Peyer's patch (tissue), 4 donors: ENCODE data around the gene STAT4. TPM values are rescaled to one million over a fixed set of nuclear protein-coding genes. Genes with fewer than 3 reads are reported as not detected.

ENCODE experiments used
- DNase-seq, 3 donors: peaks; one replicate each; pipeline ENCODE4 v3.0.0-alpha.2; 2017 to 2019
- H3K27ac ChIP-seq, 4 donors: fragments of 200-600 bp; sonication (generic); one replicate each; pipeline ENCODE4 v1.5.1; 2016 to 2019
- H3K27me3 ChIP-seq, 2 donors: fragments of 200-600 bp; sonication (generic); one replicate each; pipeline ENCODE4 v1.5.1; 2019
- H3K36me3 ChIP-seq, 3 donors: fragments of 200-600 bp; sonication (generic); one replicate each; pipeline ENCODE4 v1.5.1; 2016 to 2019
- H3K4me1 ChIP-seq, 4 donors: fragments of 200-600 bp; sonication (generic); one replicate each; pipeline ENCODE4 v1.5.1; 2016 to 2019
- H3K4me3 ChIP-seq, 4 donors: fragments of 200-600 bp; sonication (generic); 1 replicate in 3 of 4; 2 replicates in 1 of 4; pipeline ENCODE4 v1.5.1; 2016 to 2019; ENCODE audit warnings: mild to moderate bottlenecking in 1 of 4
- H3K9me3 ChIP-seq, 4 donors: fragments of 200-600 bp; sonication (generic); one replicate each; pipeline ENCODE4 v1.5.1; 2016 to 2019; ENCODE audit warnings: mild to moderate bottlenecking in 1 of 4
- CTCF ChIP-seq, 6 experiments: fragments of 450-650 bp in 4 of 6; fragments of 200-600 bp in 2 of 6; sonication (generic) in 1 of 6; IDR thresholded peaks; one replicate each; pipeline ENCODE4 v1.5.1; 2017 to 2019; ENCODE audit warnings: antibody characterized with exemption in 6 of 6, mild to moderate bottlenecking in 3 of 6, moderate library complexity in 1 of 6
- POLR2A ChIP-seq, 2 donors: fragments of 450-650 bp; IDR thresholded peaks; one replicate each; pipeline ENCODE4 v1.5.1; 2017; ENCODE audit warnings: antibody characterized with exemption in 2 of 2, mild to moderate bottlenecking in 2 of 2, moderate library complexity in 2 of 2
- small RNA-seq, 2 donors: library from RNA; depleted of rRNA; stranded (forward); fragments of <200 nt; gene quantifications; one replicate each; pipeline ENCODE3, GENCODE V24; 2016
- total RNA-seq, 4 donors: library from RNA; depleted of rRNA; stranded (reverse); fragments of >200 nt; gene quantifications; one replicate each; pipeline ENCODE4 v1.1.0, GENCODE V29; 2016

STAT4 gene
- total RNA-seq, 4 donors from 2014 or later: 5.0 to 18.2 (median 5.9) TPM

DNA sequence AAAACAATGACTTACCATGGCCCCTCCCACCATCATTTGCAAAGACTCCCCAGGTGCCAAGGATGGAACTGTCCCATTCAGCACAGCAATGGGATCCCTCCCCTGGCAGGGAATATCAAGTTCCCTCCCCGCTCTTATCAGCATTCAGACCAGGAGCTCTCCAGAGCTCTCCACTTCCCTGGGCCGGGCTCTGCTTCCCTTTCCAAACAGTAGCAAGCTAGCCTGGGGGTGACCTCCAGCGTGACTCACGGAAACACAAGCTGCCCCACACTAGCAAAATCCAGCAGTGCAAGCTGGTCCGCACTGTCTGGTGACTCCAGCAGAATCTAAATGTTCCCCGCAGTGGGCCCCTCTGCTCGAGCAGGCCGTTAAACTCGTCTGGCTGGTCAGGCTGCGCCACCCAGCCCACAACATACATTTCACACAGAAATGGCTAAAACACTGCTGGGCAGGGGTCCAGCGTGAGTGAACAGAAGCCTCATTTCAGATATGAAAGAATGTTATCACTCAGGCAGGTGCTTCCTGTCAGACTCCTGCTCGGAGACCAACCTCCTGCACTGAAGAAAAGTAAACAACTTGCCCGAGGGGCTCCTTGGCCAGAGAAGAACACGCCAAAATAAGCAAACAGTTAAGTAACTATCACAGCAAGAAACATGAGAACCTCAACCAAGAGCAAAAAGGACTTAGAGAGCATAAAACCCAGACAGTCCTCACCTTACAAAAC lies 170.7 kb downstream of the STAT4 start:
- no peaks in the 10 kb centered on the region for H3K4me1 ChIP-seq
- no peak overlapping the region for H3K4me3 ChIP-seq
- peak overlapping the region in 2 of 4 donors; percentile 14 to 39 for H3K27ac ChIP-seq
- TF ChIP-seq CTCF (IDR thresholded peaks at IDR 0.05): no peak
- TF ChIP-seq POLR2A (IDR thresholded peaks at IDR 0.05): no peak
- H3K36me3 ChIP-seq: peaks cover 0 to 99% (median 14%) of the 10 kb centered on the region in 3 donors
- H3K9me3 ChIP-seq: no peaks in the 10 kb centered on the region
- DNase-seq: peak in 1 of 3 donors; percentile 52
- H3K27me3 ChIP-seq: no peaks in the 10 kb centered on the region

Small RNAs within 50 kb of the gene (small RNA-seq; reads per million reads assigned to genes)
- 0 reads per million in 2 donors for gene RNU6-959P

Other genes with a start within 250 kb of the STAT4 start
- gene STAT1, start 136.8 kb downstream of the STAT4 start, total RNA-seq: 100 to 1,000 TPM in 1 of 4 donors, 10 to 100 TPM in 3; 46.5 to 108 (median 67.2) TPM
- 10 to 100 TPM; 13.1 to 25.5 (median 19.4) TPM for gene MYO1B, start 94.4 kb upstream of the STAT4 start, total RNA-seq